OCI-LY7 (cell line): ENCODE results near the gene ASPDH.

Experiments used
- CTCF ChIP-seq: fragments of 200-600 bp; sonication (generic); conservative IDR thresholded peaks from 2 replicates; pipeline ENCODE4 v1.5.1; 2014; ENCODE audit warnings: mild to moderate bottlenecking, antibody characterized with exemption, low read length, moderate library complexity, mixed read lengths
- EZH2phosphoT487 ChIP-seq: fragments of 200-600 bp; sonication (generic); IDR thresholded peaks from 2 replicates; pipeline ENCODE4 v1.6.1; 2018; ENCODE audit warnings: low read depth, borderline replicate concordance, mild to moderate bottlenecking, mixed run types, antibody characterized with exemption, low read length, moderate library complexity, mixed read lengths

- TF ChIP-seq CTCF (no peak), EZH2phosphoT487 (no peak)
These were observed 31.4 kb downstream of the ASPDH start for GRCh38 chr19:50482271-50482855.
